Activated naive CD4-positive, alpha-beta T cell treated with anti-CD3 and anti-CD28 coated beads, Interleukin-2, amount 10 ng/mL, durations not matched to agents 7 days and 5 days (primary cell): ENCODE measurements around the gene RAPGEF3.

ENCODE experiments used
- CTCF ChIA-PET: fragments of 350-600 bp; sonication (Branson Sonifier 250); formaldehyde crosslinking; loops from one replicate; lab custom pipeline; 2021; ENCODE audit warnings: antibody characterized with exemption; lab: Charles Lee
- DNase-seq: peaks from one replicate; pipeline ENCODE4 v3.0.0-alpha.2; 2020
- H3K27ac Mint-ChIP-seq: one replicate; pipeline ENCODE4 v1.8.0; 2021; ENCODE audit warnings: mild to moderate bottlenecking, moderate library complexity, mixed read lengths
- H3K27me3 Mint-ChIP-seq: one replicate; pipeline ENCODE4 v1.8.0; 2021; ENCODE audit warnings: mild to moderate bottlenecking, mixed read lengths
- H3K36me3 Mint-ChIP-seq: one replicate; pipeline ENCODE4 v1.8.0; 2021; ENCODE audit warnings: mixed read lengths
- H3K4me1 Mint-ChIP-seq: one replicate; pipeline ENCODE4 v1.8.0; 2021; ENCODE audit warnings: mixed read lengths
- H3K4me3 Mint-ChIP-seq: one replicate; pipeline ENCODE4 v1.8.0; 2021; ENCODE audit warnings: mild to moderate bottlenecking, moderate library complexity, mixed read lengths
- H3K9me3 Mint-ChIP-seq: one replicate; pipeline ENCODE4 v1.8.0; 2021; ENCODE audit warnings: mixed read lengths

The RAPGEF3 gene

DNA sequence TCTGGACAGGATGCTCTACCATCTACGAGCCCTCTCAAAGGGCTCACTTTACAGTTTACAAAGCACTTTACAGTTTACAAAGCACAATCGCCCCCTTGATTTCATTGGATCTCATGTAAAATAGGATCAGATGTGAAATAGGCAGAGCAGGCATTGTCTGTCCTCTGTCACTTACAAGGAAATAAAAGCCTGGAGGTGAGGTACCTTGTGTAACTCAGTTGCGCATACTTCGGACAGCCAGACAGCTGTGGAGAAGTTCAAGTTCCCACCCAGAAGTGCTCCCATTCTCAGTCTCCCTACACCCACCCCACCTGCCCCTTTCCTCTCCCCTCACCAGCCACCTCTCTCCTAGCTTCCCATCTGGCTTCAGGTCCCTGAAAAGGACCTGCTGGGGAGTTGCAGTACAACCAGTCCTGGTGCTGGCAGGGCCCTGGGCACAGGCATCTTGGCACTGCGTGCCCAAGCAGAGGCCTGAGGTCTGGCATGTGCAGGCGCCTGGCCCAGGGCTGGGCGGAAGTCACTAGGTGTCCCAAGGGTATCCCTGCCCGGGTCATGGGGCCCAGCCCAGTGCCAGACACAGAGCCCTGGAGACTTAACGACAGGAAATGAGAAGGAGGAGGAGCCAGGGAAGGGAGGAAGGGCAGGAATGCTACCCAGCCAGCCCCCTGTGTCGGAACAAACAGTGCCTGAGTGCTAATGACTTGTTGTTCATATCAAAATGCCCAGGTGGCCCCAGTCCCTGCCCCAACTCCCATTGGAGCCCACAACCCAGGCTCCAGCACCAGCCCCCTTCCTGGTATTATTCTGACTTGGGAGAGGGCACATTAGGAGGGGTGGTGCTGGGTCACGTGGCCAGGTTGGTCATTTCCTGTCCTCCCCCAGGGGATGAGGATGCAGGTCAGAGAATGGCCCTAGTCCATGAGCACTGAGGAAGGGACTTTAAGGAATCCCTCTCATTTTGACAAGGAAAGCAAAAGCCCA, 5.4 kb downstream of the RAPGEF3 start:
- no peak overlapping the region for H3K27ac Mint-ChIP-seq
- no peak overlapping the region for H3K4me3 Mint-ChIP-seq
- H3K4me1 Mint-ChIP-seq: peaks cover 16% of the 10 kb centered on the region
- CTCF ChIA-PET: interaction anchor here (0.7 to 11.1 kb wide), 5 partner anchors 9 to 85 kb away, joined by 3 to 207 read pairs (median 22); no protein-coding TSS in a partner anchor
- no peaks in the 10 kb centered on the region for H3K36me3 Mint-ChIP-seq
- DNase-seq: no peak
- H3K9me3 Mint-ChIP-seq: no peaks in the 10 kb centered on the region
- peaks cover 59% of the 10 kb centered on the region for H3K27me3 Mint-ChIP-seq

DNA sequence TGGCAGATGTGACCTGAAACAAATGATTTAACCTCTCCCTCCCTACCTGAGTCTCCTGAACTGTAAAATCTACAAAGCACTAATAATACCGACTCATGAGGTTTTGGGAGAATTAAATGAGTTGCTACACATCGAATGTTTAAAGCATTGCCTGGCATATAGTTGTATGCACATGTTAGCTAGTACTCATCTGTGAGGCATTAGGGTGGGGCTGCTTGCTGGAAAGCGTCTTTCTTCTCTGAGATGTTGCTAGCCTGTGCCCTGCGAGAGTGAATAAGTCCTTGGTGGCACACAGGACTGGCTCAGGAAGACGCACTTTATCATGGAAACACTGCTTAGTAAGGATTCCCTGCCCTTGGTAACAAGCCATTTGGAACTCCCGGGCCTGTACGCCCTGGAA, 6.1 kb downstream of the RAPGEF3 start:
- Mint-ChIP-seq H3K27ac (no peak overlapping the region), H3K27me3 (peaks cover 54% of the 10 kb centered on the region), H3K4me1 (peaks cover 14% of the 10 kb centered on the region), H3K4me3 (no peak overlapping the region), H3K36me3 (no peaks in the 10 kb centered on the region), H3K9me3 (no peaks in the 10 kb centered on the region)
- DNase-seq: no peak
- CTCF ChIA-PET: interaction anchor here (0.6 to 11.1 kb wide), 3 partner anchors 8 to 86 kb away, joined by 3 to 207 read pairs (median 4); no protein-coding TSS in a partner anchor

DNA sequence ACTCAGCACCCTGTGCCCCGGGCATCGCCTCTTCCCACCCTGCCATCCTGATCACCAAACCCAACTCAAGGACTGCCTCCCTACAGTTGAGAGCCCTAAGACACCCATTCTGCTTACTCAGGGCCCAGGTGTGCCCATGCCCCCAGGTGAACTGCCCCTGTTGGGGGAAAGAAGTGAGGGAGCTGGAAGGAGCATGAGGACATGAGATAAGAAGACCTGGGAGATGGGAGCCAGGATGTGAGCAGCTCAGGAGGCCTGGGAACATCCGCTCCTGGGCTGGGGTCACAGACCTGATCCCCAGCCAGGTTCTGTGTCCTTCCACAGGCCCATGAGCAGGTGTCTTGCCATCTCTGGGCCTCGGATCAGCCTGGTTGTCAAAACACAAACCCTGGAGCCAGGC, 6.6 kb downstream of the RAPGEF3 start:
- DNase-seq: no peak
- CTCF ChIA-PET: interaction anchor here (0.6 to 11.1 kb wide), 2 partner anchors 7 to 14 kb away, joined by 3 to 207 read pairs; no protein-coding TSS in a partner anchor

DNA sequence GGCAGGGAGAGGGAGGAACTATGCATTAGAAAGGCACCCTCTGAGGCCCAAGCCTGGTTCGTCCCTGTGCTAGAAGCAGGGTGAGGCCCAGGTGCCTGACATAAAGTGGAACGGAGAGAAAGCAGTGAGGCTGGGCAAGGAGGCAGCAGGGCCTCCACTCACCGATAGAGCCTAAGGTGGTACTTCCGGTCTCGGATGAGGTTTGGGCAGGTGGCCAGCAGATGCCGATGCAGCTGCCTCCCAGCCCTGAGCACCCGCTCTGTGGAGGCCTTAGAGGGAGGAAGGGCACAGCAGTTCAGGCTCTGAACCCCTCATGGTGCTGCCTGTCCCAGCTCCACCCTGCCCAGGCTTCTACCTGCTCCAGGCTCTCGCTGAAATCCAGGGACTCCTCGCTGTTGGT, 7.1 kb downstream of the RAPGEF3 start:
- Mint-ChIP-seq H3K27me3 (peaks cover 49% of the 10 kb centered on the region), H3K27ac (no peak overlapping the region), H3K4me1 (peaks cover 14% of the 10 kb centered on the region), H3K36me3 (no peaks in the 10 kb centered on the region), H3K4me3 (no peak overlapping the region), H3K9me3 (no peaks in the 10 kb centered on the region)
- no peak for DNase-seq
- CTCF ChIA-PET: interaction anchor here (0.7 to 11.1 kb wide), 3 partner anchors 7 to 16 kb away, joined by 4 to 207 read pairs (median 4); no protein-coding TSS in a partner anchor

More for the DNA sequence above, 6.6 kb downstream of the RAPGEF3 start:
- no peaks in the 10 kb centered on the region for H3K36me3 Mint-ChIP-seq
- H3K4me3 Mint-ChIP-seq: no peak overlapping the region
- H3K27me3 Mint-ChIP-seq: peaks cover 50% of the 10 kb centered on the region
- H3K27ac Mint-ChIP-seq: no peak overlapping the region
- H3K9me3 Mint-ChIP-seq: no peaks in the 10 kb centered on the region
- H3K4me1 Mint-ChIP-seq: peaks cover 14% of the 10 kb centered on the region

DNA sequence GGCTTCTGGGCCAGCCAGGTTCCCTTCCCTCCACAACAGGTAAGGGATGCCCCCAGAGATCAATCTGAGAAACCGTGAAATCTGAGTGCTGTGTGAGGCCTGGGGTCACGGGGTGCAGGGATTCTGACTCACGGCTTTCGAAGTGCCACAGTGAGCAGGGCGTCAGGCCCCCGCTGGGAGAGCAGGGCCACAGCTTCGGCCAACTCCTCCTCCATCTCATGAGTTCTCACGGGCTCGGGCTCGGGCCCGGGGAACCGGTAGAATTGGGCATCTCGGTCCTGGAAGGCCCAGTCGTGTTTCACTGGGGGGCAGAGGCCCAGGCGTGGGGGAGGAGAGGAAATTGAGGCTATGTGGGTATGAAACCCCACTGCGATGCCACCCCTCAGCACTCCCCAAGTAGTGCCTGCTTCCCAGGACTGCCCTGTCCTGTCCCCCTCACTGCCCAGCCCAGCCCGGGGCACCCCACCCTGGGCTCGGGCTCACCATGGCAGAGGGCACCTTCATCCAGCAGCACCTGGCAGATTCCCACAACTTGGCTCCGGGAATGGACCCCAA, 7.7 kb downstream of the RAPGEF3 start:
- Mint-ChIP-seq H3K27me3 (peaks cover 50% of the 10 kb centered on the region), H3K4me3 (no peak overlapping the region), H3K9me3 (no peaks in the 10 kb centered on the region), H3K36me3 (no peaks in the 10 kb centered on the region), H3K4me1 (peaks cover 12% of the 10 kb centered on the region), H3K27ac (no peak overlapping the region)
- DNase-seq: no peak
- CTCF ChIA-PET: interaction anchor here (0.7 to 11.1 kb wide), 4 partner anchors 6 to 17 kb away, joined by 3 to 207 read pairs (median 4); no protein-coding TSS in a partner anchor

DNA sequence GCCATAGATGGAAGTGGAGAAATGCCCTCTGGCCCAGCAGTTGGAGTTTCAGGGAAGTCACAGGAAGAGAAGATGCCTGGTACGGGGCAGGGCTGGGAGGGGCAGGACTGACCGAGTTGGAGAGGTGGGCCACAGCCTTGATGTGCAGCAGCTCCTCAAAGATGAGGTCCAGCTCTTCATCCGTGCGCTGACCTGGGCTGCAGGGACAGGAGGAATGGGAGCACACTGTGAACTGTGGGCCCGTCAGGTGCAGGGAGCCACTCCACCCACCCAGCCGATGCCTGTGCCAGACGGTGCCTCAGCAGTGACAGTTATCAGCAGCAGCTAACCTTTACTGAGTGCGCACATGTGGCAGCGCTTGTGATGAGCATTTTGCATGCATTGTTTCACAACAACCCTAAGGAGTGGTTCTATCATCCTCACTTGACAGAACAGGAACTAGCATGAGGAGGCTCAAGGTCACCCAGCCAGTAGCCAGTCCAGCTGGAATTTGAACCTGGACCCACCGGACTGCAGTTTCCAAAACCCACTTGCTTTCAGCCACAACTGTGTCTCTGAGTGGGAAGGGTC, 8.4 kb downstream of the RAPGEF3 start:
- Mint-ChIP-seq H3K4me3 (no peak overlapping the region), H3K27ac (no peak overlapping the region), H3K9me3 (no peaks in the 10 kb centered on the region), H3K27me3 (peaks cover 50% of the 10 kb centered on the region), H3K4me1 (peaks cover 6% of the 10 kb centered on the region), H3K36me3 (no peaks in the 10 kb centered on the region)
- DNase-seq: no peak
- CTCF ChIA-PET: interaction anchor here (0.8 to 11.1 kb wide), 2 partner anchors 6 to 17 kb away, joined by 3 to 207 read pairs; no protein-coding TSS in a partner anchor

DNA sequence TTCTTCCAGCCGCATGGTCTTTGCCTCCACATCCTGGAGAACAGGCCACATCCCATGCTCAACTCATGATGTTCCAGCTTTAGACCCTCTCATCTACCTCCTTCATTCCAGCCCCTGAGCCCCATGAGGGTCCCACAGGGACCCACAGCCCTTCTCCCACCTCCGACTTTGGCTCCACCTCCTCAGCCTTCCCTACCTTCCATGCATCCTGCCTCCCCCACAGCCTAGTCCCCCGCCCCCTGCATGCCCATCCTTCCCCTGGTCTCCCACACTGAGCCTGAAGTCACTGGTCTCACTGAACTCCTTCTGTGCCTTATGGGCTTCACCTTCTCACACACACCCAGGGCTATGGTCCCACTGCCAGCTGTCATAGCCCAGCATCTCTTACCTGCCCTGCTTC, 9.8 kb downstream of the RAPGEF3 start:
- CTCF ChIA-PET: interaction anchor here (9.8 to 14.2 kb wide), 3 partner anchors 7 to 90 kb away, joined by 207 to 597 read pairs (median 544); partner anchors contain the start of genes RAPGEF3 and SLC48A1
- Mint-ChIP-seq H3K27ac (no peak overlapping the region), H3K4me3 (no peak overlapping the region), H3K27me3 (peaks cover 63% of the 10 kb centered on the region), H3K36me3 (no peaks in the 10 kb centered on the region), H3K9me3 (no peaks in the 10 kb centered on the region), H3K4me1 (no peaks in the 10 kb centered on the region)
- no peak for DNase-seq

DNA sequence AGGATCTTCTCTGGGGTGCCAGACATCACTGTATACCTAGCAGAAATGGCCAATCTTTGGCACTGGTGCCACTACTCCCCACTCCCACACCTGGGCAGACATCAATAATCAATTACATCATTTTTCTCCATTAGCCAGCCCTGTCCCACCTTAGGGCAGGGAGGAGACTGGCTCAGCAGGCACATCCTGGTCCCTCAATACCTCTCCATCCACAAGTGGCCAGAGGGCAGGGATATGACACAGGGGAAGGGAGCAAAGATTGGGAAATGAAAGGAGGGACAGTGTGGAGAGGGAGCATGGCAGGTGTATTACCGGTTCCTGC, 10.2 kb downstream of the RAPGEF3 start:
- Mint-ChIP-seq H3K4me1 (no peaks in the 10 kb centered on the region), H3K36me3 (no peaks in the 10 kb centered on the region), H3K9me3 (no peaks in the 10 kb centered on the region), H3K4me3 (no peak overlapping the region), H3K27ac (no peak overlapping the region), H3K27me3 (peaks cover 67% of the 10 kb centered on the region)
- DNase-seq: no peak
- CTCF ChIA-PET: interaction anchor here (9.8 to 14.2 kb wide), 3 partner anchors 7 to 90 kb away, joined by 207 to 597 read pairs (median 544); partner anchors contain the start of genes RAPGEF3 and SLC48A1

DNA sequence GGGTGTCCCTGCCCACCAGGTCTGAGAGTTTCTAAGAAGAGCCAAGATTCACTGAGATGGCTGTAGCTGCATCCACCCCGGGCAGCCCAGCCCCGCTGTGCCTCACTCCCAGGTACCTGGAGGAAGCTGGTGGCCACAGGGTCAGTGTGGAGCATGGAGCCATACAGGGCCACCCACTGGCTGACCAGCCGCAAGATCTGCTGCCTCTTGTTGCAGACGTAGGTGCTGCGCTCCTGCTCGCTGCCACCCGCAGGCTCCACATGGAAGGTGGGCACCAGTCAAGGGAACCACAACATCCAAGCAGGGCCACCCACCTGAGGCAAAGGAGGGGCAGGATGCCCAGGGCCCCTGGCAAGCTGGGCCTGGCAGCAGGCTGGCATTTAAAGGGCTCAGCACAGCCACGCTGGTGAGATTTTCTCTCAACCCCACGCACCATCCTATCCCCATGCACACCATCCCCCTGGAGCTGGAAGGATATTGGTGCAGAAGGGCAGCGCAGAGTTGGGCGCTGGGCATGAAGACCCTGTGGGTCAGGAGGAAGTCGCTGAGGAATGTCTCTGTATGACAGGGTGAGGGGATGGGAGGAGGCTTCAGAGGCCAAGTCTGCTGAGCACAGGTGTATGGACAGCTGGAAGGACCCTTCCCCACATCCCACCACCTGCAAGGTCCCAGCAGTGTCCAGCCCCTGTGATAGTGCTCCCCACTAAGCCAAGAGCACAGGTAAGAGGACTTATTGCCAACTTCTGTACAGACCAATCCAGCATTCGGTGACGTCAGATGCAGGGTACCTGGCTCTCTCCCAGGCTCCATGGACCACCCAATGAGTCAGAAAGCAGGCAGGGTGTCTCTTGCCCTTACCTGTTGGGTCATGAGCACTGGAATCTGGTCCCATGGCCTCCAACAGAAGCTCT, 10.8 kb downstream of the RAPGEF3 start:
- Mint-ChIP-seq H3K27me3 (peaks cover 72% of the 10 kb centered on the region), H3K36me3 (no peaks in the 10 kb centered on the region), H3K27ac (no peak overlapping the region), H3K4me1 (no peaks in the 10 kb centered on the region), H3K4me3 (no peak overlapping the region), H3K9me3 (no peaks in the 10 kb centered on the region)
- CTCF ChIA-PET: interaction anchor here (1.4 to 14.2 kb wide), 4 partner anchors 8 to 91 kb away, joined by 4 to 597 read pairs (median 376); partner anchors contain the start of genes RAPGEF3 and SLC48A1
- no peak for DNase-seq

DNA sequence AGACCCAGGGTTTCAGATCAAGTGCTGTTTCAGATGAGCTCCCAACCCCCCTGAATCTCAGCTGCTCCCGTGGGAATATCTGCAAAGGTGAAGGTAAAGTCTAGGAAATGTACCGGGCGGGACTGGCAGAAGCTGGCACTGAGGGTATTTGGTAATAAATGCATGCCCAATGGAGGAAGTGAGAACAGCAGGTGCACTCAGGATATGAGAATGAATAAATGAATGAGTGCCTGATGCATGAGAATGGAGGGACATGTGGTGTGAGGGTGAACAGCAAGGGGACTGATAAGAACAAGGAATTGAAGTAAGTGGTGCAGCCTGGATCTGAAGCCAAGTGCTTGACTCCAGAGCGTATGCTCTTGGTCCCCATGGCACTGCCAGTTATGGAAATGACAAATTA, 11.6 kb downstream of the RAPGEF3 start:
- CTCF ChIA-PET: interaction anchor here (1.4 to 14.2 kb wide), 4 partner anchors 8 to 92 kb away, joined by 4 to 597 read pairs (median 376); partner anchors contain the start of genes RAPGEF3 and SLC48A1
- Mint-ChIP-seq H3K27ac (no peak overlapping the region), H3K9me3 (no peaks in the 10 kb centered on the region), H3K36me3 (no peaks in the 10 kb centered on the region), H3K4me1 (no peaks in the 10 kb centered on the region), H3K4me3 (no peak overlapping the region), H3K27me3 (peaks cover 70% of the 10 kb centered on the region)
- no peak for DNase-seq

DNA sequence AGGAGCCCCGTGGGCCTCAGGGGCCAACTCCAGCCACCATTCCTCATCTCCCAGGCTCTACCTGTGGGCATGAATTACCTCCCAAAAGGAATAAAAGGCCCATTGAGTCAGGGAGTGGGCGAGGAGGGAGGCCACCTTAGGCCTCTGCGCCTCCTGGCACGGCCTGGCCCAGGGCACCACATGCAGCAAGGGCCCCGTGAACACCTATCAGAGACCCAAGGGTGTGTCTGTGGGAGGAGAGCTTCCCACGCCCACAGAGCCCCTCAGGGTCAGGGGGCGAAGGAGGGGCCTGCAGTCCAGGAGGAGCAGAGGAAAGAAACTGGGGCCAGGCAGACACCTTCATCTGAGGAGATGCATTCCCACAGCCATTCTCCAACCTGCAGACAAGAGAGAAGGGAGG, 12.2 kb downstream of the RAPGEF3 start:
- Mint-ChIP-seq H3K4me3 (no peak overlapping the region), H3K27me3 (peaks cover 67% of the 10 kb centered on the region), H3K9me3 (no peaks in the 10 kb centered on the region), H3K27ac (no peak overlapping the region), H3K4me1 (peaks cover 4% of the 10 kb centered on the region), H3K36me3 (no peaks in the 10 kb centered on the region)
- CTCF ChIA-PET: interaction anchor here (9.8 to 14.2 kb wide), 3 partner anchors 9 to 92 kb away, joined by 207 to 597 read pairs (median 544); partner anchors contain the start of genes RAPGEF3 and SLC48A1
- no peak for DNase-seq

DNA sequence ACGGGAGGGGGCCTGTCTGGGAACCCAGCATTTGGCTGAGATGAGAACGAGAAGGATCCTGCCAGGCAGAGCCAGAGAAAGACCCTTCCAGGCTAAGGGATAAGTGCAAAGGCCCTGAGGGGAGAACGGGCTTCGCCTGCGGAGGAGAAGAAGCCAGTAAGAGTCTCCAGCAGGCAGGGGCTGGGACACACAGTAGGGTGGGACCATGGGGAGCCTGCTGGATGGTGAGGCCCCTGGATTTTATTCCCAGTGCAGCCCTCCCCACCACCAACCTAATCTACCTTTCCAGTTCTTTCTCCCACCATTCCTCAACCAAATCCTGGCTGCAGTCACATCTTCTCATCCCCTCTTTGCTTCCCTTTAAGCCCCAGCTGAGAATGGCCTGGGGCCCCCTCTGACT, 12.6 kb downstream of the RAPGEF3 start:
- no peak overlapping the region for H3K4me3 Mint-ChIP-seq
- no peak for DNase-seq
- H3K4me1 Mint-ChIP-seq: peaks cover 8% of the 10 kb centered on the region
- CTCF ChIA-PET: interaction anchor here (5.9 to 14.2 kb wide), 4 partner anchors 9 to 93 kb away, joined by 76 to 597 read pairs (median 376); partner anchors contain the start of genes RAPGEF3 and SLC48A1
- H3K27ac Mint-ChIP-seq: no peak overlapping the region
- no peaks in the 10 kb centered on the region for H3K9me3 Mint-ChIP-seq
- H3K27me3 Mint-ChIP-seq: peaks cover 67% of the 10 kb centered on the region
- H3K36me3 Mint-ChIP-seq: no peaks in the 10 kb centered on the region
